GM19372 (cell line): ENCODE results near the gene PTK6.
"Not testable (repeated sequence)": the region's sequence is repeated elsewhere in the genome, so short reads cannot be mapped to it uniquely, and the experiment has no call there.

Source experiments
- ATAC-seq: cut with Tn5 transposase; IDR thresholded peaks from one replicate; pipeline ENCODE4 v1.9.1; 2021; ENCODE audit warnings: mild to moderate bottlenecking, low read depth, moderate library complexity; ENCODE audit not compliant: unreplicated experiment

The PTK6 gene

DNA sequence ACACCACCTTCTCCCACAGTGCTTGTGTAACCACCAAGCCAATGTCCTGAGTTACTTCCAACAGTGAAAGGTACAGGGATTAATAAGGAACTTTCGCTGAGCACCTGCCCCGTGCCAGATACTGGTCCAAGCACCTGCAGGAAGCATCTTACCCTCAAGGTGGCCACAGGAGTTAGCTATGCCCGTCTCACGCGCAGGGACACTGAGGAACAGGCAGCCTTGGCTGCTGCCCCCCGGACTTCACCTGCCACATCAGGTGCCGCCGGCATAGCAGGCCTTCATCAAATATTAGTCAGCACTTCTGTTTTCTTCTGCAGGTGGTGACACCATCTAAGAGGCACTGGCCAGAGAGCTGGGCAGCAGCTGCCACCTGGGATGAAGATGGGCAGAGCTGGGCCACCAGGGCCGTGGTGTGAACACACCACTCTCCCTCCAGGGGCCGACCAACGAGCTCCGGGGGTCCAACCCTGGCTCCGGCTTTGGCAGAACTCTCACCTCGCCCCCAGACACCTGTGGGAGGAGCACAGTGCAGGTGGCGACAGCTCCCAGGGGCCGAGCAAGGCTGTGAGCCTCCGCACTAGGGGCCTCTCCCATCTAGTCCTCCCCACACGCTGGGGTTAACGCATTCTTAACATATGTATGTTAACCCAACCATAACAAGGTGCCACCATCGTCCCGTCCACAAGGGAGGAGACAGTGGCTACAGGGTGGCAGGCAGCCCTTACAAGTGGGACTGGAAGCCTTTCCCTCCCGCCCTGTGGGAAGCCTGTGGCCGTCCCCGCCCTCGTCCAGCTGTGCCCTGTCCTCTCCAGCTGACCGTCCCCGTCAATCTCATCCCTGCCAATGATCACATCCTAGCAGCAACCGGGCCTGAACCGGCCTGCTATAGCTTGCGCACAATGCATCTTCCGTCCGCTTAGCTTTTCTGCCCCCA is 19.5 kb downstream of the PTK6 start:
- ATAC-seq: no peak

DNA sequence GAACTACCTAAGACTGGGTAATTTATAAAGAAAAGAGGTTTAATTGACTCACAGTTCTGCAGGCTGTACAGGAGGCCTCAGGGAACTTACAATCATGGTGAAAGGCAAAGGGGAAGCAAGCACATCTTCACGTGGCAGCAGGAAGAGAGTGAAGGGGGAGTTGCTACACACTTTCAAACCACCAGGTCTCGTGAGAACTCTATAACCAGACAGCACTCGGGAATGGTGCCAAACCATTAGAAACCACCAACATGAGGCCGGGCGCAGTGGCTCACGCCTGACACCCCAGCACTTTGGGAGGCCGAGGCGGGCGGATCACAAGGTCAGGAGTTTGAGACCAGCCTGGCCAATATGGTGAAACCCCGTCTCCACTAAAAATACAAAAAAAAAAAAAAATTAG is 22.7 kb downstream of the PTK6 start:
- not testable (repeated sequence) for ATAC-seq

DNA sequence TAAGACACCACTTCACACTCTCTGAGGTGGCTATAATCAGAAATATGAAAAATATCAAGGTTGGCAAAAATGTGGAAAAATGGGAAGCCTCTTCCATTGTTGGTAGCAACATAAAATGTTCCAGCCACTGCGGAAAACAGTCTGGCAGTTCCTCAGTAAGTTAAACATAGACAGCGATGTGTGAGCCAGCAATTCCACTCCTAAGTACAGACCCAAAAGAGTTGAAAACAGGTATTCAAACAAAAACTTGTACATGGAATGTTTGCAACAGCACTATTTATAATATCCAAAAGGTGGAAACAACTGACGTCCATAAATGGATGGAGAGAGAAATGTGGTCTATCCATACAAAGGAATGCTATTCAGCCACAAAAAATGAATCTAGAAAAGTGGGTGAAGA is 24.0 kb downstream of the PTK6 start:
- ATAC-seq: no peak

DNA sequence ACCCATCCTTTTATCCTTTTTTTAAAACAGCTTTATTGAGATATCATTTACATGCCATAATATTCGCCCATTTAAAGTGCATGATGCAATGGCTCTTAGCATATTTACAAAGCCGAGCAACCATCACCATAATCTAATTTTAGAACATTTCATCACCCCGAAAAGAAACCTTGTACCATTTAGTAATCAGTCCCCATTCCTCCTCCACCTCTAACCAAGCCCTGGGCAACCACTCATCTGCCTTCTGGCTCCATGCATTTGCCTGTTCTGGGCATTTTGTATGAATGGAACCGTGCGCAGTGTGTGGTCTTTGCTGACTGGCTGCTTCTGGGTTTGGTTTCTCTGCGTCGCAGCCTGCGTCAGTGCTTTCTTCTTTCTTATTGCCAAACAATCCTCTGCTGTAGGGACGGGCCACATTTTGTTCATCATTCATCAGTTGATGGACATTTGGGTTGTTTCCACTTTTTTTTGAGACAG is 28.1 kb downstream of the PTK6 start:
- ATAC-seq: no peak

DNA sequence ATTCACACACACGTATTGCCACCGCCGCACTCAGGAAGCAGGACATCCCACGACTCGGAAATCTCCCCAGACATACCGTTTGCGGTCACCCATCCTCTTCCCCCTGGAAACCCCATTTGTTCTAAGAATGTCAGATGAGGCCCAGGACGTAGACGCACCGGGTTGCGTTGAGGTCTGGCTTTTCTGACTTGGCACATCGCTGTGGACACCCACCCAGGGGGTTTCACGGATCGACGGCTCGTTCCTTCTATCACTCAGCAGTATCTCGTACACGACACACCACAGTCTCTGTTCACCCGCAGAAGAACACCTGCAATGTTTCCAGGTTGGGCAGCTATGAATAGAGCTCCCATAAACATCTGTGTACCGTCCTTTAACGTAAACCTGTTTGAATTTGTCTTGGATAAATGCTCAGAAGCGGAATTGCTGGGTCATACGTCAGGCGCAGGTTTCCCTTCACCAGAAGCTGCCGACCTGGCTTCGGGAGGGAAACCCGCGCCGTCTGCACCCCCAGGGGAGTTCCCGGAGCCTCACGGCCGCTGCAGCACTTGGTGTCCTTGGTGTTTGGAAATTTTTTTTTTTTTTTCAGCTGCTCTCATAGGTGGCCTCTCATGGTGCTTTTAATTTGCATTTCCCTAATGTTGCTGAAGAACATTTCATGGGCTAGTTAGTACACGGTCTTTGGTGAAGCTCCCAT is 29.0 kb downstream of the PTK6 start:
- no peak for ATAC-seq

DNA sequence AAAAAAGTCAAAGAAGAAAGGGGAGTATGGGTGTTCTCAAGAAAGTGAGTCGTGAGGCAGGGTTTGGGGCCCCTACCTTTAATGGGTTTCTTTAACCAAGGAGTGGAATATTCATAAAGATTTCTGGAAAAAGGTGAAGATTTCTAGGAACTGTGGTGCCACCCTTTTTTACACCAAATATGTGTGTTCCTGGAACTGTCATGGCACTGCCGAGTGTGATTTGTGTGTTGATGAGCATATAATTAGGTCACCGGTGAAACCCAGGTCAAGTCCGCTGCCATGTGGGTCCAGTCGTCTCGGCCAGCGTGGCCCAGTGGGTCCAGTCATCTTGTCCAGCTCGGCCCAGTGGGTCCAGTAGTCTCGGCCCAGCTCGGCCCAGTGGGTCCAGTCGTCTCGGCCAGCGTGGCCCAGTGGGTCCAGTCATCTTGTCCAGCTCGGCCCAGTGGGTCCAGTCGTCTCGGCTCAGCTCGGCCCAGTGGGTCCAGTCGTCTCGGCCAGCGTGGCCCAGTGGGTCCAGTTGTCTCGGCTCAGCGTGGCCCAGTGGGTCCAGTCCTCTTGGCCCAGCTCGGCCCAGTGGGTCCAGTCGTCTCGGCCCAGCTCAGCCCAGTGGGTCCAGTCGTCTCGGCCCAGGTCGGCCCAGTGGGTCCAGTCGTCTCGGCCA is 30.0 kb downstream of the PTK6 start:
- no peak for ATAC-seq

DNA sequence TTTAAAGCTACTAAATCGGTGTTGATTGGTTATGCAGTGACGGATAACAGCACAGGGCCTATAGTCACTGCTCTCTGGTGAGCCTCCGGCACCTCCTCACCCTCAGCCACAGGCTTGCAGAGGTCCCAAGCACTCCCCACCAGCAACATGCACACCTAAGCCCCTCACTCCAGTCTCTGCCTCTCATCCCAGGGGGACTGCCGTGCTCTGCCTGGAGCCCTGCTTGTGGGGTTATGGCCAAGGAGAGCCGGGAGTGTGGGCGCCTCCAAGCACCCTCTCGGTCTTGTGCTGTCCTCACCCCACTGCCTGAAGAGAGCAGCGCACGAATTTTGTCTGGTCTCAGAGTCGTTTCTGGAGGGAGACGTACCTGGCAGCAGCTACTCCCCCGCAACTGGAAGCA is 31.5 kb downstream of the PTK6 start:
- ATAC-seq: no peak

DNA sequence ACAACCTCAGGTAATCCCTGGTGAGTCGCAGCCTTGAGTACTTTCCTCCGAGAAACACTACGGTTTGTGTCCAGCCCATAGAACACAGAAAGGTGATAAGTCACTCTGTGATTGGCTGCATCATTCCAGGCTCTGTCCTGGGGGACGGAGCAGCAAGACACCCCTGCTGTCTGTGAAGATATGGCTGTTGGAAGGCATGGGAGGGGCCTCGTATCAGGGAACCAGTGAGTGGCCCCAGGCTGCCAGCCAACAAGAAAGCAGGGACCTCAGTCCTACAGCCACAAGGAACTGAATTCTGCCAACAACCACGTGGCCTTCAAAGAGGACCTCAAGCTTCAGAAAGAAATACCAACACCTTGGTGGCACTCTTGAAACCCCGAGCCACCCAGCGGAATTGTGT is 31.9 kb downstream of the PTK6 start:
- ATAC-seq: no peak

DNA sequence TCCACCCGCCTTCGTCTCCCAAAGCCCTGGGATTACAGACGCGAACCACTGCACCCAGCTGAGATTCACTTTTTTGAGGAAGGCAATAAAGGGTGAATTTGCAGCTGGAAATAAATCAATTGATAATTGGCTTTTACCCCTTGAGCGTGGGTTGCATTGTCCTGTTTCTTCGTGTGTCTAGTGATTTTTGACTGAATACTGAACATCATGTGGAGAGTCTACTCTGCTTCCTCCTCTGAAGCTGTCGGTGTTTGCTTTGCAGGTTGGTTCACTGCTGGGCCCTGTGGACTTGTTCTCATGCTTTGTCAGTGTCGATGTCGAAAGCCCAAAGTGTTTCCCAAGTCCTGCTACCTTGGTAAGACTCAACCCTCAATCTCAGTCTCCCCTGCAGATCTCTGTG is 32.5 kb downstream of the PTK6 start:
- no peak for ATAC-seq

DNA sequence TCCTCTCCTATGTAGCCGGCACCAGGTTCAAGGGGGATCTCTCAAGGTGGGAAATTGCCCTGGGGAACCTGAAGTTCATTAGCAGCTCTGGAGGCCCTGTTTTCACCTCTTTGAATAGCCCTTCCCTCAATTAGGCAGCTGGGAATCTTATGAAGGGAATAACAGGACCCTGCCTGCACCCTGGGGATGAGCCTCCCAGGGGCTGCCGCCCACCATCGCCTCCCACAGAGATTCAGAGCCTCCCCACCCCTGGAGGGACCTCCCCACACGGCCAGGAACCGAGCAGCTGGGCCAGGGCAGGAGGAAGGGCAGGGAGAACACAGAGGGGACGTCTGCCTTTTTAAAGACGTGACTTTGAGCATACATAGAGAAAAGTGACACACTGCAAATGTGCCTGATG is 33.7 kb downstream of the PTK6 start:
- ATAC-seq: no peak

DNA sequence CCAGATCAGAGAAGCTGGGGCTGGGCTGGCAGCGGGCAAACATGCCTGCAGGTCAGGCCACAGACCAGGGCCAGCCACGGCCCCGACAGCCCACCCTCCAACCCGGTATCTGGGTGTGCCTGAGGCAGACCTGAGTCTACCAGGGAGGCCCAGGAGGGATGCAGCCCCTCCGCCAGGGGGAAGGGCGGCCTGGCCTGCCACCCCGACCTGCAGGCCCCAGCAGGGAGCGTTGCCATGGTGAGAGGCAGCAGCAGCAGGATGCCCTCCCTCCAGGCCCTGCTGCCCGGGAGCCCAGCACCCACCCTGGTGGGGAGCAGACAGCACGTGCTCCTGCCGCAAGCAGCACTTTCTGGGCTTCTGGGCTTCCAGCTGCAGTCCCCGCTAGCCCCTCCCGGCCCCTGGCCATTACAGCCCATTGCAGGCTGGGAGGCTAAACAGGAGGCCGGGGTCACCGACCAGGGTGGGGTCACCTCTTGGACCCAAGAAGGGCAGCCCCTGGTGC is 34.5 kb downstream of the PTK6 start:
- no peak for ATAC-seq

DNA sequence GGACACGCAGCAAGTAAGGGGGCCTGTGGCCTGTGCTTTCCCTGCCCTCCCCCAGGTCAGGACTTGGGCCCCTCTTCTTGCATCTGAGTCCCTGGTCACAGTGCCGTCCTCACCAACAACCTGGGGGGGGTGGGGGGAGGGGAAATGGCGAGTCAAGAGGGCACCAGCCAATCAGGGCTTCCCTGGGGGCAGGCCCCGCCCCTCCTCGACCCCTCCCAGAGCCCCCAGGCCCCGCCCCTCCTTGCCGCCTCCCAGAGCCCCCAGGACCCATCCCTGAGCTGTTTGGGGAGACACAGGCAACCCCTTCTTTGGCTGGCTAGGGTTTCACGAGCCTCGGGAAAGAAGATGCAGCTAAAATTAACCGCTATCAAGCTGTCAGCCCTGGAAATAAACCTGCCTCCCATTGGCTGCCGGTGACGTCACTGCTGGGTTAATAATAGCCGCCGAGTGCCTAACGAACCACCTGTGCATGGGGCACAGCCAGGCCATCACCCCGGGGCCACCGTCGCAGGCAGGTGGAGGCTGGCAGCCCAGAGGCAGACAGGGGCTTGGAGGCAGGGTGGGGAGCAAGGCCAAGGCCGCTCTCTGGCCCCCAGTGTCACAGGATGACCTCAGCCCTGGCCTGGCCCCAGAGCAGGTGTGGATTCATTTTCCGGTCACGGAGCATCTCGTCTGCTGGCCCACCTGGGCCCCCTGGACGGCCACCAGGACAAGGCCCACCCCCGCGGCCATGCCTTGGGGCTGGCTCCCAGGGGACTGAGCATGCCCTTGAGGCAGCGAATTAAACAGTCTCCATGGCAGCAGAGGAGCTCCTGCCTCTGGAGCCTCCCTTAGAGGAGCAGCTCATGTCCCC is 35.1 kb downstream of the PTK6 start:
- no peak for ATAC-seq

DNA sequence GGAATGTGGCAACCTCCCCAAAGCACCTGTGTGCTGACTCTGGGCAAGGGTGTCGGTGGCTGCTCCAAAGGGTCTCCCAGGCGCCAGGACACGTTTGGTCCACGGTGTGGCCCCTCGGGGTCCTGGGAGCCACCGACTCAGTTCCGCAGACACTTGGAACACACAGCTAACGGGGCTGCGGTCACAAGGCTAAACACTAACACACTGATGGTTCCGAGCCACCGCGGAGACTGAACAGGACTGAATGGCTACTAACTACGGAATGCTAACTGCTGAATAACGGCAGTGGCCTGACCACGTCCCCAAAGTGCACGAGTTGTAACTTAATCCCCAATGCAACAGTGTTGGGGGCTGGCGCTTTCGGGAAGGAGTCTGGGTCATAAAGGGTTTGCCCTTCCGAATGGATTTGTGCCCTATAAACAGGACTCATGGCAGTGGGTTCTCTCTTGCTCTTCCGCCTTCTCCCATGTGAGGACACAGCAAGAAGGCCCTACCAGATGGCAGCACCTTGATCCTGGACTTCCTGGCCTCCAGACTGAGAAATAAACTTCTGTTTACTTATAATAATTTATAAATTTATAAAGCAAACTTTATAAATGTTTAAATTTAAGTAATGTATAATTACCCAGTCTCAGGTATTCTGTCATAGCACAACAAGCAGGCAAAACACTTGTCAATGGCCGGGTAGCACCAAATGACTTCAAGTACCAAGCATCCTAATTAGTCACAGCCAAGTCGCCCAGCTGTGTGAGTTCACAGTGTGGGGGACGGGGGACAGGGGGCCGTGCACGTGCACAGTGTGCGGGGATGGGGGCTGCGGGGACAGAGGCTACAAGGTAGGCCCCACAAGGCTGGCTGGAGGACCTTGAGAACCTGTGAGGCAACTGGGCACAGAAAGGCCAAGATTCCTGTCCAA is 36.0 kb downstream of the PTK6 start:
- no peak for ATAC-seq

DNA sequence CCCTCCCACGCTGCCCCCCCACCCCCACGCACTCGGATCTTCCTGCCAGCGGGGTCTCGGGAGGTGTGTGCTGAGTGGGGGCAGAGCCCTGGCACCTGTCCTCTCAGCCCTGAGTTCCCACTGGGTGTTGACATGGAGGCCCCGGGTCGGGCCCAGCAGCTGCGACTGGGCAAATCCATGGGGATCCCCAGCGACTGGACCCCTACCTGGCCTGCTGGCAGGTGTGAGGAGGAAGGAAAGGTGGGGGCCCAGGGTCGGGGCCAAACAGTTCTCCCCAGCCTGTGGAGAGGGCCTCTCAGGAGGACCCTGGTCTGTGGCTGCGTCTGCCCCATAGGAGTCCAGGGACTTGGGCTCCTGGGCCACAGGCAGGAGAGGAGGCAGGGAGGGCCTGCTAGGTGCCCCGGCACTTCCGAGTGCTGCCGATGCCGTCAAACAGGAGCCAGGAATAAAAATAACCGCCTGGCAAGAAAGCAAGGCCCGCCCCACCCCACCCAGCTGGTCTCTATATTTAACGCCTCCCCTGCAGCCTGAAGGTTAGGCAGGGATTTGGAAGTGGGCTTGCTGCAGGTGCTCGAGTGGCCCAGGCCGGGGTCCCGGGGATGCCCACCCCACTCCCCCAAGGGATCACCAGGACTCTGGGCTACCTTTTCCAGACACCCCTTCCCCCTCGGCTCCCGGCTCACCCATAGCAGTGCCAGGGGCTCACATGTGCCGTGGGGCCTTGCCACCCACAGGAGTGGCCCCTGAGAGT is 36.9 kb downstream of the PTK6 start:
- no peak for ATAC-seq

DNA sequence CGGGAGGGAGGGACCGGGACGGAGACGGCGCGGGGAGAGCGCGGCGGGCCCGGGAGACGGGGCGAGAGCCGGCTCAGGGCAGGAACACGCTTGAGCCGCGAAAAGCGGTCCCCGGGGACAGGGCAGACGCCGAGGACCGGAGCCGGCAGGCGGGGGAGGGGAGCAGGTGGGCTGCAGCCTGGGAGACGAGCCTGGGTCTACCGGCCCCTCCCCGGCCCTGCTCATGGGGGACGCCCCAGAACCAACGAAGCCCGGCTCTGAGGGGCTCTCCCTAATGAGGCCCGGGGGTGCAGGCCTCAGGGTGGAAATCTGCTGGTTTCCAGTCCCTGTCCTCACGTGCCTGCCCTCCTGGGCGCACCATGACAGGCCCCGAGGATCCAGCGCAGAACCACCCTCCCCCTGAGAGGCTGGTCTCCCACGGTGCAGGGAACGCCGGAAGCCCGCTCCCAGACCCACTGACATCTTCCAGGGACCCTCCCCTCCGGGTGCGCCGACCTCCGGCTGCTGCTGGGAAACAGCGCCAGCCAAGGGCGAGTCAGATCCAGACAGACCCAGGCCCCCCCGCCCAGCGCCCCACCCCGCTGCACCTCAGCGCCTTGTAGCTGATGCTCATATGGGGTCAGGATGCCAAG is 37.7 kb downstream of the PTK6 start:
- ATAC-seq: no peak

DNA sequence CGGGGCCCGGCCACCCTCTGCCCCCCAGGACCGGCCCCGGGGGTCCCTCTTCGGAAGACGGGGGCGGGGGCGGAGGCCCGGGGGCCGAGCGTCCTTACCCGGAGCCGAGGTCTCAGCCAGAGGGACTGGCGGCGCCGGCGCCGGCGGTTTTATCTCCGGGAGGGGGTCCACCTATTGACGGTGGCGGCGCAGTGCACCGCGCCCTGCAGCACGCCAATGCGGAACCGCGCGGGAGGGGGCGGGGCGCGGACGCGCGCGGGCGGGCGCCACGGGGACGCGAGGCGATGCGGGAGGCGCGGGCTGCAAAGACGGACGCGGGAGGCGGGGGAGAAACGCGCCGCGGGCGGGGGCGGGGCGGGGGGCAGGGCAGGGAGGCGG is 38.2 kb downstream of the PTK6 start, which contains the start of gene EEF1A2:
Gene EEF1A2, minus strand, starts transcription at position 124 of the 378 bp plus-strand sequence. CDS start 1,320 bp downstream, outside the sequence.
- ATAC-seq: no peak

DNA sequence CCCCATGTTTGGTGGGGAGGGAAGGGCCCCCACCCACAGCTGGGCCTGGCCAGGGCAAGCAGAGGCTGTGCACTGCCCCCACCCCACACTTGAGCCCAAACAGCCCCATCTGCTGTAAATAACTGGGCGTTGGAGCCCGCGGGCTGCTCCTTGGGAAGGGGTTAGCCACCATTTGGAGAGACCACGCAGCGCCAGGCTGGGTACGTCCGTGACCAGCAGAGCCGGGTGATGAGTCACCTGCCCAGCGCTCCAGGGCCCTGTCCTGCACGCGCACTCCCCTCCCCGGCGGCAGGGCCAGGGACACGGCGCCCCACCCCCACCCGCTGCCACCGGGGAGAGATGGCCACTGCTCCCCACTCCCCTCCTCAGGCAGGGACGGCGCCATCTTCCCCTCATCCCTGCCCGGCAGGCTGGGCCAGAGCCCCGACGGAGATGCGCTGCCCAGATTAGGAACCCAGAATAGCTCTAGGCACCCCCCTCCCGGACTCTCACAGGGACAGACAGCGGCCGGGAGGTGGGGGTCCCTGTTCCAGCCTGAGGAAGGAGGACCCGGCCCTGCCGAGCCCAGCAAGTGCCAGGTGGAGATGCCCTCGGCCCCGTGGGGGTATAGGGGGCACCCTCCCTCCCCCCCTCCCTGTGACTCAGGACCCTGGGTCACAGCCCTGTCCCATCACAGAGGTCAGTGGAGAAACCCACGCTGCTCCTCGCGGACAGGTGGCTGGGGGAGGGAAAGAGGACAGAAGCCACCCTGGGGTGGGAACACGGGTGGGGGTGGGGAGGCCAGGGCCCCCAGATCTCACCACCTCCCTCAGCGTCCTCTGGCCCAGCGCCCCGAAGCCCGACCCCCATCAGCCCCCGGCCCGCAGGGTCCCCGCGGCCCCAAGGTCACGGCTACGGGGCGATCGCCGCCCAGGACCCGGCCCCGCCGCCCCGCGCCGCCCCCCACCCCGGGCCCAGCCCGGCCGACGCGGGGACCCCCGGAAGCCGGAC is 38.9 kb downstream of the PTK6 start:
- no peak for ATAC-seq
